Stimulated activated CD4-positive, alpha-beta T cell treated with anti-CD3 and anti-CD28 coated beads, Interleukin-4, amount 100 ng/mL, for 48 hours (primary cell): Measurements from ENCODE around the gene GCKR.
"Not testable (repeated sequence)": the region's sequence is repeated elsewhere in the genome, so short reads cannot be mapped to it uniquely, and the experiment has no call there.

Experiments
- DNase-seq, 2 donors: peaks; one replicate each; pipeline ENCODE4 v3.0.0-alpha.2; 2020; ENCODE audit warnings: low read depth in 2 of 2

GCKR gene

GRCh38 chr2:27507293-27507692 lies 10.7 kb downstream of the GCKR start:
- no peak for DNase-seq

- DNase-seq, result no peak
These were observed 12.7 kb downstream of the GCKR start for GRCh38 chr2:27509326-27509725.

- DNase-seq, result no peak
These were observed 21.6 kb downstream of the GCKR start for GRCh38 chr2:27518113-27518781.

- DNase-seq, result no peak
These were observed 22.1 kb downstream of the GCKR start for GRCh38 chr2:27518782-27519113.

- no peak for DNase-seq
These were observed 23.7 kb downstream of the GCKR start for GRCh38 chr2:27520316-27520715.

GRCh38 chr2:27522400-27522945 lies 25.8 kb downstream of the GCKR start:
- no peak for DNase-seq

- no peak for DNase-seq
These were observed 30.5 kb downstream of the GCKR start for GRCh38 chr2:27527182-27527581.

GRCh38 chr2:27531983-27532382 lies 35.3 kb downstream of the GCKR start:
- no peak for DNase-seq

GRCh38 chr2:27537287-27537686 lies 40.6 kb downstream of the GCKR start:
- DNase-seq, result no peak

- not testable (repeated sequence) for DNase-seq
These were observed 42.3 kb downstream of the GCKR start for GRCh38 chr2:27538839-27539450.

- DNase-seq, result not testable (repeated sequence)
These were observed 43.0 kb downstream of the GCKR start for GRCh38 chr2:27539649-27540048.

GRCh38 chr2:27544143-27544821 lies 47.6 kb downstream of the GCKR start:
- no peak for DNase-seq

GRCh38 chr2:27545348-27546141 lies 48.9 kb downstream of the GCKR start:
- no peak for DNase-seq

- no peak for DNase-seq
These were observed 52.7 kb downstream of the GCKR start for GRCh38 chr2:27549303-27549702.

- no peak for DNase-seq
These were observed 54.9 kb downstream of the GCKR start for GRCh38 chr2:27551514-27551913.

- no peak for DNase-seq
These were observed 56.3 kb downstream of the GCKR start for GRCh38 chr2:27552941-27553340.

- DNase-seq, result not testable (repeated sequence)
These were observed 57.8 kb downstream of the GCKR start for GRCh38 chr2:27554451-27554850.

- DNase-seq, result no peak
These were observed 62.6 kb downstream of the GCKR start for GRCh38 chr2:27559228-27559627.

GRCh38 chr2:27561060-27561459 lies 64.4 kb downstream of the GCKR start:
- DNase-seq, result no peak

- DNase-seq, result no peak
These were observed 70.0 kb downstream of the GCKR start for GRCh38 chr2:27566628-27567027.

- DNase-seq, result no peak
These were observed 72.8 kb downstream of the GCKR start for GRCh38 chr2:27569398-27569797.

- no peak for DNase-seq
These were observed 74.6 kb downstream of the GCKR start for GRCh38 chr2:27571197-27571596.
